ENCODE results near the gene CXCL12. TPM values are rescaled to one million over a fixed set of nuclear protein-coding genes. Genes with fewer than 3 reads are reported as not detected.

CXCL12 gene
- total RNA-seq, 1 experiment from 2014 or later = 0.82 TPM

- ATAC-seq = no peak
- Histone ChIP-seq H3K27ac (ENCODE audit: low read length) (no peak overlapping the region), H3K36me3 (ENCODE audit: control insufficient read depth, insufficient read depth, low read length) (no peaks in the 10 kb centered on the region), H3K4me1 (ENCODE audit: control insufficient read depth, insufficient read depth, low read length) (no peaks in the 10 kb centered on the region), H3K4me3 (ENCODE audit: low read depth in 2 of 2, low read length in 2 of 2) (no peak overlapping the region), H3K9me3 (ENCODE audit: control insufficient read depth, insufficient read depth, low read depth, low read length) (no peaks in the 10 kb centered on the region), H3K27me3 (ENCODE audit: control insufficient read depth, insufficient read depth, low read length) (no peaks in the 10 kb centered on the region)
- DNase-seq (ENCODE audit: low read depth, low spot score) = no peak
- POLR2A ChIA-PET = no interaction called here
- TF ChIP-seq REST (IDR thresholded peaks at IDR 0.05; ENCODE audit: insufficient read depth in 1 of 2, low read depth in 2 of 2, low read length in 1 of 2) = no peak
- no peak for TF ChIP-seq CTCF (IDR thresholded peaks at IDR 0.05)
- no peak for TF ChIP-seq SIN3A (IDR thresholded peaks at IDR 0.05; ENCODE audit: borderline replicate concordance, insufficient read depth, low read depth, low read length)
- TF ChIP-seq POLR2AphosphoS5 (IDR thresholded peaks at IDR 0.05; ENCODE audit: low read depth, low read length) = no peak
- TF ChIP-seq TCF7L2 (IDR thresholded peaks at IDR 0.05; ENCODE audit: low read depth, low read length) = no peak
- CTCF ChIA-PET = no interaction called here
- intact Hi-C loops (cut with micrococcal nuclease; ENCODE audit: unreplicated experiment) = no loop called here
- no TSS peak for BruUV-seq (replicated peaks)
- in situ Hi-C loops (cut with HindIII; ENCODE audit: low pct_unique_long_range_greater_than_20kb, low sequenced_read_pairs) = no loop called here
These were observed 52.4 kb downstream of the CXCL12 start for GRCh38 chr10:44332465-44332864.

DNA sequence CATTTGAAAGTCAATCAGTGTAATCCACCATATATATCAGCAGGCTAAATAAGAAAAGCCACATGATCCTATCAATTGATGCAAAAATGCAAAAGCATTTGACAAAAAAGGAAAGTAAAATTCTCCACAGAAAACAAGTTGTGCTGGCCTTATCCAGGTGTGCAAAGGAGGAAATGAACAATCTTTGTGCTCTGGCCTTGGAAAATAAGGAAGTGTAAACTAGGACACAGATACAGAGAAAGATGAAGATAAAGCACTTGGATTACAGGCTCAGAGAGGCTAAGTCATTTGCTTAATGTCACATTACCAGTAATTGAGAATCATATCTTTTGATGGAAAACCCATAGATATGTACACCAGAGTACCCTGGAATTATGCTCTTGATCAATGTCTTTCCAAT, 54.5 kb downstream of the CXCL12 start:
- no peak overlapping the region for H3K4me3 ChIP-seq (ENCODE audit: low read depth in 2 of 2, low read length in 2 of 2)
- no peaks in the 10 kb centered on the region for H3K9me3 ChIP-seq (ENCODE audit: control insufficient read depth, insufficient read depth, low read depth, low read length)
- ChIA-PET POLR2A (no interaction called here), CTCF (no interaction called here)
- DNase-seq (ENCODE audit: low read depth, low spot score) (no peak), ATAC-seq (no peak)
- intact Hi-C loops (cut with micrococcal nuclease; ENCODE audit: unreplicated experiment) (no loop called here), in situ Hi-C loops (cut with HindIII; ENCODE audit: low pct_unique_long_range_greater_than_20kb, low sequenced_read_pairs) (no loop called here)
- no peaks in the 10 kb centered on the region for H3K27me3 ChIP-seq (ENCODE audit: control insufficient read depth, insufficient read depth, low read length)
- no peaks in the 10 kb centered on the region for H3K4me1 ChIP-seq (ENCODE audit: control insufficient read depth, insufficient read depth, low read length)
- no peak for TF ChIP-seq SIN3A (IDR thresholded peaks at IDR 0.05; ENCODE audit: borderline replicate concordance, insufficient read depth, low read depth, low read length)
- TF ChIP-seq REST (IDR thresholded peaks at IDR 0.05; ENCODE audit: insufficient read depth in 1 of 2, low read depth in 2 of 2, low read length in 1 of 2) = no peak
- TF ChIP-seq POLR2AphosphoS5 (IDR thresholded peaks at IDR 0.05; ENCODE audit: low read depth, low read length) = no peak
- no peak for TF ChIP-seq TCF7L2 (IDR thresholded peaks at IDR 0.05; ENCODE audit: low read depth, low read length)
- no peak for TF ChIP-seq CTCF (IDR thresholded peaks at IDR 0.05)
- no peaks in the 10 kb centered on the region for H3K36me3 ChIP-seq (ENCODE audit: control insufficient read depth, insufficient read depth, low read length)
- H3K27ac ChIP-seq (ENCODE audit: low read length) = no peak overlapping the region
- no TSS peak for BruUV-seq (replicated peaks)
